ENCODE data around the gene PDLIM1. TPM values are rescaled to one million over a fixed set of nuclear protein-coding genes. Genes with fewer than 3 reads are reported as not detected.

PDLIM1 gene
- total and polyA plus RNA-seq, 9 of the 15 experiments (the other 6 are each of a cell fraction or from before 2014, with no cell fraction given), result 19.8 to 164 (median 39.1) TPM

GRCh38 chr10:95201736-95202135, 89.1 kb downstream of the PDLIM1 start:
- 26% methylated on average over 4 of the region's 4 CpGs for WGBS (ENCODE audit: insufficient coverage, low coverage, missing lambda C conversion rate)
- ChIA-PET CTCF (ENCODE audit: low intra/inter-chr PET ratio) (interaction anchor here (0.9 kb wide), 1 partner anchor 45 kb away, joined by 3 read pairs; no protein-coding TSS in a partner anchor), POLR2A (interaction anchor here (0.6 kb wide), 3 partner anchors 16 to 423 kb away, joined by 3 to 4 read pairs (median 3); no protein-coding TSS in a partner anchor)
- no peaks in the 10 kb centered on the region for H3K9me3 ChIP-seq (replicated peaks; ENCODE audit: control insufficient read depth, insufficient read depth, low read depth, low read length)
- no peak overlapping the region for H3K9ac ChIP-seq (ENCODE audit: insufficient read depth in 1 of 2, low read depth in 2 of 2, low read length in 2 of 2)
- no peaks in the 10 kb centered on the region for H3K9me1 ChIP-seq (ENCODE audit: control insufficient read depth, insufficient read depth, low read length)
- H3K27ac ChIP-seq (ENCODE audit: extremely low read depth, low read depth, low read length), result no peak overlapping the region
- BruUV-seq (replicated peaks), result no TSS peak
- H3K4me1 ChIP-seq (replicated peaks in 1 of 2; ENCODE audit: control insufficient read depth in 2 of 2, insufficient read depth in 2 of 2, low read length in 2 of 2), result no peaks in the 10 kb centered on the region
- peak; percentile 63 for ATAC-seq
- no peaks in the 10 kb centered on the region for H3K79me2 ChIP-seq (ENCODE audit: control insufficient read depth, insufficient read depth, low read length)
- no peak overlapping the region for H2AFZ ChIP-seq (ENCODE audit: low read depth, low read length)
- H4K20me1 ChIP-seq (replicated peaks; ENCODE audit: control insufficient read depth, insufficient read depth, low read length), result no peaks in the 10 kb centered on the region
- intact Hi-C loops (cut with micrococcal nuclease), result loop anchor here (5.0 kb wide), 1 partner anchor 41 kb away; no protein-coding TSS in a partner anchor
- H3K4me2 ChIP-seq (ENCODE audit: insufficient read depth, low read length), result no peak overlapping the region
- TF ChIP-seq RAD21 (CRISPR knock-in tag; conservative IDR thresholded peaks at IDR 0.05 in 1 of 2, IDR thresholded peaks at IDR 0.05 in 1 of 2), result peak in 1 of 2 experiments; percentile 49; a peak in 2 of 4 replicates
- TF ChIP-seq BCL6 (CRISPR knock-in tag; IDR thresholded peaks at IDR 0.05), result no peak
- TF ChIP-seq, protein P1, sequence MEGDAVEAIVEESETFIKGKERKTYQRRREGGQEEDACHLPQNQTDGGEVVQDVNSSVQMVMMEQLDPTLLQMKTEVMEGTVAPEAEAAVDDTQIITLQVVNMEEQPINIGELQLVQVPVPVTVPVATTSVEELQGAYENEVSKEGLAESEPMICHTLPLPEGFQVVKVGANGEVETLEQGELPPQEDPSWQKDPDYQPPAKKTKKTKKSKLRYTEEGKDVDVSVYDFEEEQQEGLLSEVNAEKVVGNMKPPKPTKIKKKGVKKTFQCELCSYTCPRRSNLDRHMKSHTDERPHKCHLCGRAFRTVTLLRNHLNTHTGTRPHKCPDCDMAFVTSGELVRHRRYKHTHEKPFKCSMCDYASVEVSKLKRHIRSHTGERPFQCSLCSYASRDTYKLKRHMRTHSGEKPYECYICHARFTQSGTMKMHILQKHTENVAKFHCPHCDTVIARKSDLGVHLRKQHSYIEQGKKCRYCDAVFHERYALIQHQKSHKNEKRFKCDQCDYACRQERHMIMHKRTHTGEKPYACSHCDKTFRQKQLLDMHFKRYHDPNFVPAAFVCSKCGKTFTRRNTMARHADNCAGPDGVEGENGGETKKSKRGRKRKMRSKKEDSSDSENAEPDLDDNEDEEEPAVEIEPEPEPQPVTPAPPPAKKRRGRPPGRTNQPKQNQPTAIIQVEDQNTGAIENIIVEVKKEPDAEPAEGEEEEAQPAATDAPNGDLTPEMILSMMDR (IDR thresholded peaks at IDR 0.05 in 2 of 3, conservative IDR thresholded peaks at IDR 0.05 in 1 of 3; ENCODE audit: insufficient read depth in 2 of 3, low read depth in 1 of 3, low read length in 3 of 3), result peak; percentile 30 to 49 (median 48); a peak in 4 of 6 replicates
- TF ChIP-seq, protein P2, sequence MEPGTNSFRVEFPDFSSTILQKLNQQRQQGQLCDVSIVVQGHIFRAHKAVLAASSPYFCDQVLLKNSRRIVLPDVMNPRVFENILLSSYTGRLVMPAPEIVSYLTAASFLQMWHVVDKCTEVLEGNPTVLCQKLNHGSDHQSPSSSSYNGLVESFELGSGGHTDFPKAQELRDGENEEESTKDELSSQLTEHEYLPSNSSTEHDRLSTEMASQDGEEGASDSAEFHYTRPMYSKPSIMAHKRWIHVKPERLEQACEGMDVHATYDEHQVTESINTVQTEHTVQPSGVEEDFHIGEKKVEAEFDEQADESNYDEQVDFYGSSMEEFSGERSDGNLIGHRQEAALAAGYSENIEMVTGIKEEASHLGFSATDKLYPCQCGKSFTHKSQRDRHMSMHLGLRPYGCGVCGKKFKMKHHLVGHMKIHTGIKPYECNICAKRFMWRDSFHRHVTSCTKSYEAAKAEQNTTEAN (CRISPR knock-in tag; IDR thresholded peaks at IDR 0.05), result no peak
- H3K36me3 ChIP-seq (ENCODE audit: control insufficient read depth, insufficient read depth, low read length), result no peaks in the 10 kb centered on the region
- H3K4me3 ChIP-seq, result no peak overlapping the region
- in situ Hi-C loops (cut with MboI), result no loop called here
- FAIRE-seq, result no peak
- H3K27me3 ChIP-seq (ENCODE audit: control insufficient read depth in 2 of 2, insufficient read depth in 2 of 2, low read length in 2 of 2), result no peaks in the 10 kb centered on the region; a peak in 2 of 5 replicates
- DNase-seq (ENCODE audit: extremely low read depth in 1 of 4, low spot score in 3 of 4), result peak in 1 of 4 experiments; percentile 14

Measured in K562 (cell line).